SK-N-SH (cell line): ENCODE measurements around the gene ZEB1.

Experiments
- CHD2 ChIP-seq: fragments of 150-350 bp; IDR thresholded peaks from 2 replicates; pipeline ENCODE4 v1.6.1; 2018; ENCODE audit warnings: low read length; ENCODE audit not compliant: partially characterized antibody
- EP300 ChIP-seq, 2 experiments: IDR thresholded peaks; 2 replicates each; pipeline versions ENCODE4 v1.4.0 to v1.6.1; 2012; ENCODE audit warnings: borderline replicate concordance in 1 of 2, low read depth in 1 of 2, low read length in 1 of 2
- FOXJ3 ChIP-seq: sonication (generic); formaldehyde crosslinking; IDR thresholded peaks from 2 replicates; pipeline ENCODE4 v1.5.1; 2020; ENCODE audit warnings: mild to moderate bottlenecking, missing genetic modification reagents
- GABPA ChIP-seq: IDR thresholded peaks from 2 replicates; pipeline ENCODE4 v1.4.0; 2012; ENCODE audit warnings: low read depth, mild to moderate bottlenecking
- GATA2 ChIP-seq: sonication (generic); formaldehyde crosslinking; IDR thresholded peaks from 2 replicates; pipeline ENCODE4 v1.5.0; 2020; ENCODE audit warnings: mild to moderate bottlenecking, missing genetic modification reagents
- POLR2AphosphoS5 ChIP-seq: IDR thresholded peaks from 2 replicates; pipeline ENCODE4 v1.6.1; 2012; ENCODE audit warnings: low read depth, low read length
- SMC3 ChIP-seq: IDR thresholded peaks from 2 replicates; pipeline ENCODE4 v1.6.1; 2012; ENCODE audit warnings: low read depth, low read length, improper control_type of control experiment
- TAF1 ChIP-seq: IDR thresholded peaks from 2 replicates; pipeline ENCODE4 v1.6.1; 2012; ENCODE audit warnings: low read depth, mild to moderate bottlenecking, low read length, moderate library complexity, borderline replicate concordance
- TCF12 ChIP-seq: IDR thresholded peaks from 2 replicates; pipeline ENCODE4 v1.4.0; 2012
- TF ChIP-seq, protein P1 (sequence below): fragments of 150-350 bp; IDR thresholded peaks from 2 replicates; pipeline ENCODE4 v1.6.1; 2017; ENCODE audit warnings: antibody characterized with exemption, low read length, low read depth, borderline replicate concordance
- TF ChIP-seq, protein P2 (sequence below): fragments of 200-600 bp; sonication (generic); IDR thresholded peaks from 2 replicates; pipeline ENCODE4 v1.6.1; 2017; ENCODE audit warnings: antibody characterized with exemption, mild to moderate bottlenecking, moderate library complexity
- TF ChIP-seq, protein P3 (sequence below): IDR thresholded peaks from 2 replicates; pipeline ENCODE4 v1.4.0; 2012; ENCODE audit warnings: low read depth

DNA sequence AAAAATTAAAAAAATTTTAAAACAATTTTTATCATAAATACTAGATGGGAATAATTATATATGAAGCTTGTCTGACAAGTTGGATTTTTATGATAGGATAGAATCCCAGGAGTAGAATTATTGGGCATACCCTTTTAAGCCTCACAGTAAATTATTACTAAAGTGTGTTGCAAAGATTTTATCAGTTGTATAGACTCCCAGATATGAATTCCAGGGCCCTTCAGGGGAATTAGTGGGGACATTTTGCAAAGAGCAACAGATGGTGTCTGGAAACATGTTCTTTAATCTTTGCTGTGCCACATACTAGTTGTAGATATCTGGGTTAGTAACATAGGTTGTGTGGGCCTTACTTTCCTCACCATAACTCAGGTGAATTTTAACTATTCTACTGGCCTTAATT, 28.7 kb downstream of the ZEB1 start:
- TF ChIP-seq GABPA: no peak
- 0 out of 2 replicates have a peak, but pooled peaks have one; percentile 21 for TF ChIP-seq TCF12
- TF ChIP-seq, protein P1, sequence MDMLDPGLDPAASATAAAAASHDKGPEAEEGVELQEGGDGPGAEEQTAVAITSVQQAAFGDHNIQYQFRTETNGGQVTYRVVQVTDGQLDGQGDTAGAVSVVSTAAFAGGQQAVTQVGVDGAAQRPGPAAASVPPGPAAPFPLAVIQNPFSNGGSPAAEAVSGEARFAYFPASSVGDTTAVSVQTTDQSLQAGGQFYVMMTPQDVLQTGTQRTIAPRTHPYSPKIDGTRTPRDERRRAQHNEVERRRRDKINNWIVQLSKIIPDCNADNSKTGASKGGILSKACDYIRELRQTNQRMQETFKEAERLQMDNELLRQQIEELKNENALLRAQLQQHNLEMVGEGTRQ: no peak
- TF ChIP-seq, protein P2, sequence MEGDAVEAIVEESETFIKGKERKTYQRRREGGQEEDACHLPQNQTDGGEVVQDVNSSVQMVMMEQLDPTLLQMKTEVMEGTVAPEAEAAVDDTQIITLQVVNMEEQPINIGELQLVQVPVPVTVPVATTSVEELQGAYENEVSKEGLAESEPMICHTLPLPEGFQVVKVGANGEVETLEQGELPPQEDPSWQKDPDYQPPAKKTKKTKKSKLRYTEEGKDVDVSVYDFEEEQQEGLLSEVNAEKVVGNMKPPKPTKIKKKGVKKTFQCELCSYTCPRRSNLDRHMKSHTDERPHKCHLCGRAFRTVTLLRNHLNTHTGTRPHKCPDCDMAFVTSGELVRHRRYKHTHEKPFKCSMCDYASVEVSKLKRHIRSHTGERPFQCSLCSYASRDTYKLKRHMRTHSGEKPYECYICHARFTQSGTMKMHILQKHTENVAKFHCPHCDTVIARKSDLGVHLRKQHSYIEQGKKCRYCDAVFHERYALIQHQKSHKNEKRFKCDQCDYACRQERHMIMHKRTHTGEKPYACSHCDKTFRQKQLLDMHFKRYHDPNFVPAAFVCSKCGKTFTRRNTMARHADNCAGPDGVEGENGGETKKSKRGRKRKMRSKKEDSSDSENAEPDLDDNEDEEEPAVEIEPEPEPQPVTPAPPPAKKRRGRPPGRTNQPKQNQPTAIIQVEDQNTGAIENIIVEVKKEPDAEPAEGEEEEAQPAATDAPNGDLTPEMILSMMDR: no peak
- no peak for TF ChIP-seq SMC3
- TF ChIP-seq TAF1: no peak
- no peak; the same call in 1 of the 2 replicates for TF ChIP-seq GATA2 (CRISPR knock-in tag)
- no peak for TF ChIP-seq CHD2
- no peak for TF ChIP-seq FOXJ3
- TF ChIP-seq EP300 (IDR thresholded peaks at IDR 0.05; ENCODE audit: borderline replicate concordance in 1 of 2, low read depth in 1 of 2, low read length in 1 of 2): peak in 1 of 2 experiments; percentile 49; a peak in 1 of 4 replicates
- TF ChIP-seq, protein P3, sequence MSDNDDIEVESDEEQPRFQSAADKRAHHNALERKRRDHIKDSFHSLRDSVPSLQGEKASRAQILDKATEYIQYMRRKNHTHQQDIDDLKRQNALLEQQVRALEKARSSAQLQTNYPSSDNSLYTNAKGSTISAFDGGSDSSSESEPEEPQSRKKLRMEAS: no peak
- TF ChIP-seq POLR2AphosphoS5: no peak
